HepG2 (cell line): ENCODE measurements around the gene TMCC2. TPM values are rescaled to one million over a fixed set of nuclear protein-coding genes. Genes with fewer than 3 reads are reported as not detected.

Experiments
- AGO2 ChIP-seq: fragments of 200-400 bp; formaldehyde crosslinking; optimal IDR thresholded peaks from 2 replicates; pipeline ENCODE3; 2017; ENCODE audit warnings: mild to moderate bottlenecking, low read depth, low read length, moderate library complexity
- EED ChIP-seq: sonication (generic); formaldehyde crosslinking; IDR thresholded peaks from 2 replicates; pipeline ENCODE4 v1.5.0; 2020; ENCODE audit warnings: mild to moderate bottlenecking, missing genetic modification reagents
- ELF3 ChIP-seq: IDR thresholded peaks from 2 replicates; pipeline ENCODE4 v1.6.1; 2016; ENCODE audit warnings: missing genetic modification reagents, missing compliant biosample characterization
- JUND ChIP-seq: sonication (generic); formaldehyde crosslinking; IDR thresholded peaks from 2 replicates; pipeline ENCODE4 v1.8.0; 2022; ENCODE audit warnings: mild to moderate bottlenecking, missing genetic modification reagents
- RFX1 ChIP-seq: fragments of 450-650 bp; IDR thresholded peaks from 2 replicates; pipeline ENCODE4 v1.6.1; 2017
- SIN3A ChIP-seq: IDR thresholded peaks from 2 replicates; pipeline ENCODE4 v1.6.1; 2011; ENCODE audit warnings: low read depth, mild to moderate bottlenecking, control low read depth, low read length, borderline replicate concordance
- SMAD1 ChIP-seq: sonication (generic); formaldehyde crosslinking; IDR thresholded peaks from 2 replicates; pipeline ENCODE4 v1.4.0; 2020; ENCODE audit warnings: missing genetic modification reagents, low read depth, mild to moderate bottlenecking, borderline replicate concordance
- ZNF296 ChIP-seq: sonication (generic); formaldehyde crosslinking; conservative IDR thresholded peaks from 2 replicates; pipeline ENCODE4 v1.5.0; 2020; ENCODE audit warnings: mild to moderate bottlenecking, missing genetic modification reagents
- ZNF317 ChIP-seq: sonication (generic); formaldehyde crosslinking; IDR thresholded peaks from 2 replicates; pipeline ENCODE4 v1.5.0; 2020; ENCODE audit warnings: mild to moderate bottlenecking, missing genetic modification reagents
- ZNF564 ChIP-seq: sonication (generic); formaldehyde crosslinking; IDR thresholded peaks from 2 replicates; pipeline ENCODE4 v1.8.1; 2023; ENCODE audit warnings: mild to moderate bottlenecking, missing genetic modification reagents
- ZNF672 ChIP-seq: sonication (generic); formaldehyde crosslinking; IDR thresholded peaks from 2 replicates; pipeline ENCODE4 v1.8.1; 2022; ENCODE audit warnings: missing genetic modification reagents
- polyA plus RNA-seq, 8 experiments: library from polyadenylated mRNA; depleted of rRNA in 3 of 8; stranded (reverse) in 7 of 8; unstranded in 1 of 8; fragments of >200 nt; fragmentation: Illumina TruSeq in 4 of 8; extraction: Trizol in 4 of 8; gene quantifications; 2 replicates each; pipeline versions ENCODE4 v1.2.1 to v1.2.3, GENCODE V29; 2011 to 2016; ENCODE audit warnings: low read depth in 4 of 8, missing spikeins in 1 of 8, mixed read lengths in 1 of 8; ENCODE audit not compliant: insufficient read depth in 1 of 8
- total RNA-seq, 5 experiments: library from RNA; depleted of rRNA; stranded (reverse); fragments of >200 nt; fragmentation: Illumina TruSeq; extraction: Trizol; gene quantifications; 2 replicates each; pipeline ENCODE4 v1.2.3, GENCODE V29; 2016; ENCODE audit warnings: low read depth in 1 of 5
- TF ChIP-seq, protein P1 (sequence below), 2 experiments: fragments of 450-650 bp in 1 of 2; sonication (generic) in 1 of 2; formaldehyde crosslinking in 1 of 2; IDR thresholded peaks; 2 replicates each; pipeline versions ENCODE4 v1.6.1 to v1.8.0; 2016 to 2022; ENCODE audit warnings: antibody characterized with exemption in 1 of 2, mild to moderate bottlenecking in 1 of 2, missing genetic modification reagents in 1 of 2
- TF ChIP-seq, protein P2 (sequence below): fragments of 450-650 bp; IDR thresholded peaks from 2 replicates; pipeline ENCODE4 v1.6.1; 2016
- TF ChIP-seq, protein P3 (sequence below): sonication (generic); formaldehyde crosslinking; conservative IDR thresholded peaks from 2 replicates; pipeline ENCODE4 v1.4.0; 2020; ENCODE audit warnings: missing genetic modification reagents
- TF ChIP-seq, protein P4 (sequence below): sonication (generic); formaldehyde crosslinking; conservative IDR thresholded peaks from 2 replicates; pipeline ENCODE4 v1.8.0; 2022; ENCODE audit warnings: missing genetic modification reagents

Gene TMCC2
- total and polyA plus RNA-seq, 2 of the 13 experiments (the other 11 are each of a cell fraction or from before 2014, with no cell fraction given) = 0.12 to 0.24 TPM

DNA sequence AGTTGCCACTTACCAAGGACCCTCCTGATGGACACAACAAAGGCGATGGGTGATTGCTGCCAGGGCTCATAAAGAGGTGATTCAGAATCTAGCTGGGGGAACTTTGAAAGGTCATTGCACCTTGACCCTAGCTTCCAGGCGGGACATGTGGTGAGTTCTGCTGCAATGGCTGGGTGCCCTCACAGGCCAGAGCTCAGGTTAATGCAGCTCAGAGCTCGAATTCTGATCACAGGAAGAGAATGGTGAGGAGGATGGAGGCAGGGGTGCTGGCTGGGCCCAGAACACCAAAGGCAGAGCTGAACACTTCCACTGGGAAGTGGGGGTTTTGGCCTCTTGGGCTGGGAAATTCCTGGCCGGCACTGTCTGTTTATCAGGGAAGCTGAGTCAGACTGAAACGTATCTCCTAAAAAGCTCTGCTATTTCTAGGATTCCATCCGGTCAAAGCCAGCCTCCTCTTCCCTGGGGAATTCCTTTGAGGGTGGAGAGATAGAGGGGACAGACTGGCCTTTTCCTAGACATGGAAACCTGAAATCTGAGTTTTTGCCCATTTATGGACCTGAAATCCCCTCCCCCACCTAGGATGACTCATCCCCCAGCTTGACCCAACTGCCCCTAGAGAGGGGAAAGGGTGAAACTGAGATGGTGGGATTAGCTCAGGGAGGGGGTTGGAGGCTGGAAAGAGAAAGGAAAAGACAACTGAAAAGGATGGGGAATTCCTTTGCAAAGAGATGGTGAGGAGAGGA lies 66.6 kb downstream of the TMCC2 start (continued):
- TF ChIP-seq, protein P1, sequence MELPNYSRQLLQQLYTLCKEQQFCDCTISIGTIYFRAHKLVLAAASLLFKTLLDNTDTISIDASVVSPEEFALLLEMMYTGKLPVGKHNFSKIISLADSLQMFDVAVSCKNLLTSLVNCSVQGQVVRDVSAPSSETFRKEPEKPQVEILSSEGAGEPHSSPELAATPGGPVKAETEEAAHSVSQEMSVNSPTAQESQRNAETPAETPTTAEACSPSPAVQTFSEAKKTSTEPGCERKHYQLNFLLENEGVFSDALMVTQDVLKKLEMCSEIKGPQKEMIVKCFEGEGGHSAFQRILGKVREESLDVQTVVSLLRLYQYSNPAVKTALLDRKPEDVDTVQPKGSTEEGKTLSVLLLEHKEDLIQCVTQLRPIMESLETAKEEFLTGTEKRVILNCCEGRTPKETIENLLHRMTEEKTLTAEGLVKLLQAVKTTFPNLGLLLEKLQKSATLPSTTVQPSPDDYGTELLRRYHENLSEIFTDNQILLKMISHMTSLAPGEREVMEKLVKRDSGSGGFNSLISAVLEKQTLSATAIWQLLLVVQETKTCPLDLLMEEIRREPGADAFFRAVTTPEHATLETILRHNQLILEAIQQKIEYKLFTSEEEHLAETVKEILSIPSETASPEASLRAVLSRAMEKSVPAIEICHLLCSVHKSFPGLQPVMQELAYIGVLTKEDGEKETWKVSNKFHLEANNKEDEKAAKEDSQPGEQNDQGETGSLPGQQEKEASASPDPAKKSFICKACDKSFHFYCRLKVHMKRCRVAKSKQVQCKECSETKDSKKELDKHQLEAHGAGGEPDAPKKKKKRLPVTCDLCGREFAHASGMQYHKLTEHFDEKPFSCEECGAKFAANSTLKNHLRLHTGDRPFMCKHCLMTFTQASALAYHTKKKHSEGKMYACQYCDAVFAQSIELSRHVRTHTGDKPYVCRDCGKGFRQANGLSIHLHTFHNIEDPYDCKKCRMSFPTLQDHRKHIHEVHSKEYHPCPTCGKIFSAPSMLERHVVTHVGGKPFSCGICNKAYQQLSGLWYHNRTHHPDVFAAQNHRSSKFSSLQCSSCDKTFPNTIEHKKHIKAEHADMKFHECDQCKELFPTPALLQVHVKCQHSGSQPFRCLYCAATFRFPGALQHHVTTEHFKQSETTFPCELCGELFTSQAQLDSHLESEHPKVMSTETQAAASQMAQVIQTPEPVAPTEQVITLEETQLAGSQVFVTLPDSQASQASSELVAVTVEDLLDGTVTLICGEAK (IDR thresholded peaks at IDR 0.05) = no peak
- TF ChIP-seq, protein P1 (CRISPR knock-in tag; IDR thresholded peaks at IDR 0.05) = no peak
- TF ChIP-seq, protein P2, sequence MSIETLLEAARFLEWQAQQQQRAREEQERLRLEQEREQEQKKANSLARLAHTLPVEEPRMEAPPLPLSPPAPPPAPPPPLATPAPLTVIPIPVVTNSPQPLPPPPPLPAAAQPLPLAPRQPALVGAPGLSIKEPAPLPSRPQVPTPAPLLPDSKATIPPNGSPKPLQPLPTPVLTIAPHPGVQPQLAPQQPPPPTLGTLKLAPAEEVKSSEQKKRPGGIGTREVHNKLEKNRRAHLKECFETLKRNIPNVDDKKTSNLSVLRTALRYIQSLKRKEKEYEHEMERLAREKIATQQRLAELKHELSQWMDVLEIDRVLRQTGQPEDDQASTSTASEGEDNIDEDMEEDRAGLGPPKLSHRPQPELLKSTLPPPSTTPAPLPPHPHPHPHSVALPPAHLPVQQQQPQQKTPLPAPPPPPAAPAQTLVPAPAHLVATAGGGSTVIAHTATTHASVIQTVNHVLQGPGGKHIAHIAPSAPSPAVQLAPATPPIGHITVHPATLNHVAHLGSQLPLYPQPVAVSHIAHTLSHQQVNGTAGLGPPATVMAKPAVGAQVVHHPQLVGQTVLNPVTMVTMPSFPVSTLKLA = no peak
- TF ChIP-seq ZNF672 (no peak), ZNF296 (CRISPR knock-in tag) (no peak), EED (CRISPR knock-in tag) (no peak), SMAD1 (CRISPR knock-in tag) (no peak), ELF3 (no peak; the same call in 1 of the 2 replicates), ZNF317 (CRISPR knock-in tag) (peak; percentile 85), AGO2 (no peak), RFX1 (no peak), ZNF564 (no peak), JUND (peak; percentile 98), SIN3A (no peak)
- TF ChIP-seq, protein P3, sequence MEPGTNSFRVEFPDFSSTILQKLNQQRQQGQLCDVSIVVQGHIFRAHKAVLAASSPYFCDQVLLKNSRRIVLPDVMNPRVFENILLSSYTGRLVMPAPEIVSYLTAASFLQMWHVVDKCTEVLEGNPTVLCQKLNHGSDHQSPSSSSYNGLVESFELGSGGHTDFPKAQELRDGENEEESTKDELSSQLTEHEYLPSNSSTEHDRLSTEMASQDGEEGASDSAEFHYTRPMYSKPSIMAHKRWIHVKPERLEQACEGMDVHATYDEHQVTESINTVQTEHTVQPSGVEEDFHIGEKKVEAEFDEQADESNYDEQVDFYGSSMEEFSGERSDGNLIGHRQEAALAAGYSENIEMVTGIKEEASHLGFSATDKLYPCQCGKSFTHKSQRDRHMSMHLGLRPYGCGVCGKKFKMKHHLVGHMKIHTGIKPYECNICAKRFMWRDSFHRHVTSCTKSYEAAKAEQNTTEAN (CRISPR knock-in tag) = no peak; the same call in 1 of the 2 replicates
- TF ChIP-seq, protein P4, sequence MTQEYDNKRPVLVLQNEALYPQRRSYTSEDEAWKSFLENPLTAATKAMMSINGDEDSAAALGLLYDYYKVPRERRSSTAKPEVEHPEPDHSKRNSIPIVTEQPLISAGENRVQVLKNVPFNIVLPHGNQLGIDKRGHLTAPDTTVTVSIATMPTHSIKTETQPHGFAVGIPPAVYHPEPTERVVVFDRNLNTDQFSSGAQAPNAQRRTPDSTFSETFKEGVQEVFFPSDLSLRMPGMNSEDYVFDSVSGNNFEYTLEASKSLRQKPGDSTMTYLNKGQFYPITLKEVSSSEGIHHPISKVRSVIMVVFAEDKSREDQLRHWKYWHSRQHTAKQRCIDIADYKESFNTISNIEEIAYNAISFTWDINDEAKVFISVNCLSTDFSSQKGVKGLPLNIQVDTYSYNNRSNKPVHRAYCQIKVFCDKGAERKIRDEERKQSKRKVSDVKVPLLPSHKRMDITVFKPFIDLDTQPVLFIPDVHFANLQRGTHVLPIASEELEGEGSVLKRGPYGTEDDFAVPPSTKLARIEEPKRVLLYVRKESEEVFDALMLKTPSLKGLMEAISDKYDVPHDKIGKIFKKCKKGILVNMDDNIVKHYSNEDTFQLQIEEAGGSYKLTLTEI (CRISPR knock-in tag) = no peak
